Epidermal melanocyte (primary cell): Measurements from ENCODE around the gene SULT1C4.

Experiments used
- DNase-seq: peaks from one replicate; pipeline ENCODE4 v3.0.0; 2011; ENCODE audit warnings: low spot score; ENCODE audit not compliant: insufficient read length

The SULT1C4 gene

GRCh38 chr2:108370080-108370479 lies 7.7 kb upstream of the SULT1C4 start:
- DNase-seq = no peak

- DNase-seq = no peak
Observed at GRCh38 chr2:108376774-108377173, 980 bp upstream of the SULT1C4 start.

- DNase-seq = no peak
Observed at GRCh38 chr2:108377401-108377800, 353 bp upstream of the SULT1C4 start.

- DNase-seq = no peak
Observed at GRCh38 chr2:108378851-108379250, 1.1 kb downstream of the SULT1C4 start.

- DNase-seq = no peak
Observed at GRCh38 chr2:108382196-108382595, 4.4 kb downstream of the SULT1C4 start.

- no peak for DNase-seq
Observed at GRCh38 chr2:108383146-108383830, 5.5 kb downstream of the SULT1C4 start.

GRCh38 chr2:108384662-108385393 lies 7.1 kb downstream of the SULT1C4 start:
- no peak for DNase-seq

- no peak for DNase-seq
Observed at GRCh38 chr2:108385411-108386071, 7.8 kb downstream of the SULT1C4 start.

GRCh38 chr2:108388045-108388444 lies 10.3 kb downstream of the SULT1C4 start:
- no peak for DNase-seq

GRCh38 chr2:108390340-108390739 lies 12.6 kb downstream of the SULT1C4 start:
- DNase-seq = no peak

- no peak for DNase-seq
Observed at GRCh38 chr2:108392029-108392428, 14.3 kb downstream of the SULT1C4 start.

- DNase-seq = no peak
Observed at GRCh38 chr2:108393197-108393596, 15.4 kb downstream of the SULT1C4 start.

- no peak for DNase-seq
Observed at GRCh38 chr2:108395155-108395554, 17.4 kb downstream of the SULT1C4 start.

- no peak for DNase-seq
Observed at GRCh38 chr2:108396845-108397244, 19.1 kb downstream of the SULT1C4 start.

GRCh38 chr2:108399479-108399878 lies 21.7 kb downstream of the SULT1C4 start:
- no peak for DNase-seq

- DNase-seq = no peak
Observed at GRCh38 chr2:108401800-108402199, 24.0 kb downstream of the SULT1C4 start.

GRCh38 chr2:108403494-108403893 lies 25.7 kb downstream of the SULT1C4 start:
- no peak for DNase-seq

GRCh38 chr2:108404784-108405397 lies 27.1 kb downstream of the SULT1C4 start:
- no peak for DNase-seq

- DNase-seq = no peak
Observed at GRCh38 chr2:108407864-108408729, 30.3 kb downstream of the SULT1C4 start.

- no peak for DNase-seq
Observed at GRCh38 chr2:108409768-108410167, 32.0 kb downstream of the SULT1C4 start.
